H54 (cell line): ENCODE measurements around the gene SSH2.

Experiments used
- DNase-seq: peaks from one replicate; pipeline ENCODE4 v3.0.0; 2011; ENCODE audit warnings: low spot score, mixed read lengths; ENCODE audit not compliant: insufficient read length
- FAIRE-seq: peaks from 3 replicates; lab custom pipeline; 2011; peaks lifted over from hg19 to GRCh38; lab: Jason Lieb, UNC
- POLR2A ChIP-seq: IDR thresholded peaks from 2 replicates; pipeline ENCODE4 v1.6.1; 2011; ENCODE audit warnings: low read depth, mild to moderate bottlenecking, low read length

Gene SSH2

GRCh38 chr17:29848737-29849136 is 81.3 kb downstream of the SSH2 start:
- FAIRE-seq (no peak), DNase-seq (no peak)
- no peak for TF ChIP-seq POLR2A

GRCh38 chr17:29847527-29848400 is 82.3 kb downstream of the SSH2 start:
- DNase-seq (no peak), FAIRE-seq (no peak)
- no peak for TF ChIP-seq POLR2A

GRCh38 chr17:29847118-29847517 is 82.9 kb downstream of the SSH2 start:
- no peak for TF ChIP-seq POLR2A
- no peak for FAIRE-seq
- no peak for DNase-seq

GRCh38 chr17:29846298-29846697 is 83.7 kb downstream of the SSH2 start:
- DNase-seq (no peak), FAIRE-seq (no peak)
- TF ChIP-seq POLR2A = no peak

GRCh38 chr17:29844339-29845048 is 85.5 kb downstream of the SSH2 start:
- FAIRE-seq = no peak
- no peak for DNase-seq
- TF ChIP-seq POLR2A = no peak

- FAIRE-seq (no peak), DNase-seq (no peak)
These were observed 89.1 kb downstream of the SSH2 start for GRCh38 chr17:29840884-29841283.

GRCh38 chr17:29839656-29840055 is 90.4 kb downstream of the SSH2 start:
- FAIRE-seq = no peak

More at GRCh38 chr17:29840884-29841283, 89.1 kb downstream of the SSH2 start:
- no peak for TF ChIP-seq POLR2A

GRCh38 chr17:29838961-29839360 is 91.1 kb downstream of the SSH2 start:
- TF ChIP-seq POLR2A = no peak
- FAIRE-seq = no peak
- DNase-seq = no peak

More at GRCh38 chr17:29839656-29840055, 90.4 kb downstream of the SSH2 start:
- no peak for DNase-seq
- no peak for TF ChIP-seq POLR2A

- DNase-seq (no peak), FAIRE-seq (no peak)
- TF ChIP-seq POLR2A = no peak
These were observed 92.5 kb downstream of the SSH2 start for GRCh38 chr17:29837531-29837930.

GRCh38 chr17:29836643-29837042 is 93.4 kb downstream of the SSH2 start:
- FAIRE-seq = no peak
- TF ChIP-seq POLR2A = no peak
- DNase-seq = no peak

- no peak for DNase-seq
- TF ChIP-seq POLR2A = no peak
- FAIRE-seq = no peak
These were observed 94.3 kb downstream of the SSH2 start for GRCh38 chr17:29835435-29836351.

- no peak for FAIRE-seq
- DNase-seq = no peak
- no peak for TF ChIP-seq POLR2A
These were observed 96.2 kb downstream of the SSH2 start for GRCh38 chr17:29833801-29834200.

GRCh38 chr17:29828676-29829284 is 101.2 kb downstream of the SSH2 start:
- DNase-seq (no peak), FAIRE-seq (no peak)
- no peak for TF ChIP-seq POLR2A
